ENCODE results near the gene SCYL3.

SCYL3 gene

DNA sequence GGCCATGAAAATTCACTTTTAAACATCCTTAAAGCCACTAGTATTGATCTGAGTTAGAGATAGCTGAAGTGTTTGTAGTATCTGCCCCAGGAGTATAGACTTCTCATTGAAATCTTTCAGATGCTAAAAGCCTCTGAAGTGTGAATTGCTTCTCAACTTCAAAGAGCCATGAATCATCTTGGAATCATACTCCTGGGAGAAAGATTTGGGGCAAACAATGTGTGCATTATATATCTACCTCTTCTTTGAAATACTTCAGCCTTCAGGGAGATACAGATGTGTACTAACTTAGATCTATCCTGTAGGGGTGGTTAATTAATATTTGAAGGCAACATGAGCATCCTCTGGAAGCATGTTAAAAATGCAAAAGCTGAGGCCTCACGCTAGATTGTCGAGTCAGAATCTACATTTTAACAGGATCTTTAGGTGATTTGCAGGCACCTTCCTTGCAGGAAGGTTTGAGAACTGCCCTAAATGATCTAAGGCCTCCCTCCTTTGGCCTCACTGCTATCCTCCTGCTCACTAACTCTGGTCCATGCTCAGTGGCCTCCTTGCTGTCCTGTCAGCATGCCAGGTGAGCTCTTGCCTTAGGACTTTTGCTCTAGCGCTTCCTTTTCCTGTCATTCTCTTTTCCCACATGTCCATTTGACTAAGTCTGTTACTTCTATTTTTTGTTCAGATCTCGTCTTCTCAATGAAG lies 6.0 kb upstream of the SCYL3 start:
- CTCF ChIA-PET, result interaction anchor here (2.5 kb wide), 1 partner anchor 8 kb away, joined by 9 read pairs; no protein-coding TSS in a partner anchor
- H3K9me3 ChIP-seq (ENCODE audit: control extremely low read depth in 1 of 5, control insufficient read depth in 4 of 5, insufficient read depth in 2 of 5, low read depth in 1 of 5, low read length in 4 of 5), result no peaks in the 10 kb centered on the region

GRCh38 chr1:169896013-169896412 lies 2.3 kb upstream of the SCYL3 start:
- H3K9me3 ChIP-seq (ENCODE audit: control extremely low read depth in 1 of 5, control insufficient read depth in 4 of 5, insufficient read depth in 2 of 5, low read depth in 1 of 5, low read length in 4 of 5), result no peaks in the 10 kb centered on the region
- peaks cover 23 to 31% (median 24%) of the 10 kb centered on the region in 4 experiments for H3K4me1 ChIP-seq (ENCODE audit: control extremely low read depth in 1 of 4, control insufficient read depth in 4 of 4, insufficient read depth in 4 of 4, low read length in 3 of 4)
- 83% methylated on average over 1 of the region's 4 CpGs for WGBS (ENCODE audit: insufficient coverage)
- ChIA-PET POLR2A (no interaction called here), CTCF (interaction anchor here (1.2 kb wide), 1 partner anchor 14 kb away, joined by 3 read pairs; no protein-coding TSS in a partner anchor)
- H3K36me3 ChIP-seq (ENCODE audit: control insufficient read depth in 4 of 4, insufficient read depth in 4 of 4, low read length in 3 of 4), result no peaks in the 10 kb centered on the region
- no peak overlapping the region for H3K27ac ChIP-seq (ENCODE audit: insufficient read depth in 1 of 2, low read depth in 1 of 2, low read length in 2 of 2, poor library complexity in 1 of 2, severe bottlenecking in 2 of 2)
- H3K4me3 ChIP-seq (ENCODE audit: control insufficient read depth in 1 of 7, extremely low read depth in 1 of 7, insufficient read depth in 4 of 7, low read depth in 2 of 7, low read length in 6 of 7), result no peak overlapping the region
- DNase-seq, result no peak
- no peaks in the 10 kb centered on the region for H3K27me3 ChIP-seq (replicated peaks in 2 of 5; ENCODE audit: control insufficient read depth in 4 of 5, insufficient read depth in 5 of 5, low read length in 4 of 5)

More for the DNA sequence above, 6.0 kb upstream of the SCYL3 start:
- Histone ChIP-seq H3K4me1 (ENCODE audit: control extremely low read depth in 1 of 4, control insufficient read depth in 4 of 4, insufficient read depth in 4 of 4, low read length in 3 of 4) (peaks cover 10 to 17% (median 15%) of the 10 kb centered on the region in 4 experiments), H3K4me3 (ENCODE audit: control insufficient read depth in 1 of 7, extremely low read depth in 1 of 7, insufficient read depth in 4 of 7, low read depth in 2 of 7, low read length in 6 of 7) (no peak overlapping the region), H3K36me3 (ENCODE audit: control insufficient read depth in 4 of 4, insufficient read depth in 4 of 4, low read length in 3 of 4) (no peaks in the 10 kb centered on the region), H3K27ac (ENCODE audit: insufficient read depth in 1 of 2, low read depth in 1 of 2, low read length in 2 of 2, poor library complexity in 1 of 2, severe bottlenecking in 2 of 2) (no peak overlapping the region), H3K27me3 (replicated peaks in 2 of 5; ENCODE audit: control insufficient read depth in 4 of 5, insufficient read depth in 5 of 5, low read length in 4 of 5) (no peaks in the 10 kb centered on the region)
- 73% methylated on average over 4 of the region's 4 CpGs for WGBS (ENCODE audit: insufficient coverage)
- no peak for DNase-seq
- POLR2A ChIA-PET, result no interaction called here

DNA sequence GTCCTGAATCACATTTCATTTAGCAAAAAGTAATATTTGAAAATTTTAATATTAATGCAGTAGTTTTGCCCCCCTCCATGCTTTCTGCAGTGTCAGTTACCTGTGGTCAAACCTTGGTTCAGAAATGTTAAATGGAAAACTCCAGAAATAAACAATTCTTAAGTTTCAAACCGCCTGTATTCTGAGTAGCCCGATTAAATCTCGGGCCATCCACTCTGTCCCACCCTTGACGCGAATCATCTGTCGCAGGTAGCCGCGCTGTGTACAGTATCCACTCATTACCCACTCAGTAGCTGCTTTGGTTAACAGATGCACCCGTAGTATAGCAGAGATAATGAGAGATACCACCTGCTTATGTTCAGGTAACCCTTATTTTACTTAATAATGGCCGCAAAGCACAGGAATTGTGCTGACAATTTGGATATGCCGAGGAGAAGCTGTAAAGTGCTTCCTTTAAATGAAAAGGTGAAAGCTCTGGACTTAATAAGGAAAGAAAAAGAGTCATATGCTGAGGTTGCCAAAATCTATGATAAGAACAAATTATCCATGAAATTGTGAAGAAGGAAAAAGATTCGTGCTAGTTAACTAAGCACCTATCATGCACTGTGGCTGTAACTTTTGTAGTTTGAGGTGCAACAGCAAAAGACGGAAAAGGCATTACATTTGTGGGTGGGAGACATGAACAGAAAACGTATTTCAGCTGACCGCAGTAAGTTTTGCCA lies 889 bp upstream of the SCYL3 start:
- Histone ChIP-seq H3K4me1 (ENCODE audit: control extremely low read depth in 1 of 4, control insufficient read depth in 4 of 4, insufficient read depth in 4 of 4, low read length in 3 of 4) (peaks cover 27 to 34% (median 32%) of the 10 kb centered on the region in 4 experiments), H3K27ac (ENCODE audit: insufficient read depth in 1 of 2, low read depth in 1 of 2, low read length in 2 of 2, poor library complexity in 1 of 2, severe bottlenecking in 2 of 2) (peak overlapping the region; percentile 100), H3K27me3 (replicated peaks in 2 of 5; ENCODE audit: control insufficient read depth in 4 of 5, insufficient read depth in 5 of 5, low read length in 4 of 5) (no peaks in the 10 kb centered on the region), H3K4me3 (ENCODE audit: control insufficient read depth in 1 of 7, extremely low read depth in 1 of 7, insufficient read depth in 4 of 7, low read depth in 2 of 7, low read length in 6 of 7) (peak overlapping the region; percentile 77 to 95 (median 91)), H3K36me3 (ENCODE audit: control insufficient read depth in 4 of 4, insufficient read depth in 4 of 4, low read length in 3 of 4) (no peaks in the 10 kb centered on the region), H3K9me3 (ENCODE audit: control extremely low read depth in 1 of 5, control insufficient read depth in 4 of 5, insufficient read depth in 2 of 5, low read depth in 1 of 5, low read length in 4 of 5) (no peaks in the 10 kb centered on the region)
- no peak for DNase-seq
- ChIA-PET CTCF (interaction anchor here (1.1 to 1.4 kb wide), 2 partner anchors 13 to 34 kb away, joined by 3 to 4 read pairs; no protein-coding TSS in a partner anchor), POLR2A (interaction anchor here (0.6 to 1.7 kb wide), 2 partner anchors 8 to 139 kb away, joined by 3 to 4 read pairs; no protein-coding TSS in a partner anchor)
- WGBS (ENCODE audit: insufficient coverage), result 44% methylated on average over 14 of the region's 15 CpGs

DNA sequence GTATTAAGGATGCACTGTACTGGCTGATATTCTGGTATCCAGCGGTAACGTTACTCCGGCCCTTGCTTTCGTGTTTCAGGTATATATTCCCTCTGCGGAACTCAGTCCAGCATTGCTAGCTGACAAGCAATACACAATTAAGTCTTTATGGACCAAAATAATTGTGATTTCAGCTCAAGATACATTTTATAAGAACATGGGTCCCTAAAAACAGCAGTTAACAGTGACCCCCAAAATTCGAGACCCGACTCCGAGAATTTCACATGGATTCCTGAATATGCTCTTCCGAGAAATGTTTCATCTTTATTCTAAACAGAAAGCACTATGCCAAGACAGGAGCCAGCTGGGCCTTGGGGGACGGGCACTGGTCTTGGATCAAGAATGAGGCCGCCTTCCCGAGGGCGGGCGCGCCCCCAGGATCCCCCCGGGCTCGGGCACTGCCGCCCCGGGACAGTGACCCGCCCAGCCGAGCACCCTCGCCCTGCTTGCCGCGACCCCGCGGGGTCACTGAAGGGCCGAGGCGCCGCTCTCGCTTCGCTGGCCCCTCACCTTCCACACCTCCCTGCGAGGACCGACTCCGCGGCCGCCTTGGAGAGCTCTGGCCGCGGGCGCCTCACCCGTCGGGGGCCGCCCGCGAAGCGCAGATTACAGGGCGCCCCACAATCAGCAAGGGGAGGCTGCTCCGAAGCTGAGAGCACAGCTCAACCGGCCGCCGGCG lies 610 bp downstream of the SCYL3 start:
- WGBS (ENCODE audit: insufficient coverage), result 0% methylated on average over 43 of the region's 51 CpGs
- Histone ChIP-seq H3K4me1 (ENCODE audit: control extremely low read depth in 1 of 4, control insufficient read depth in 4 of 4, insufficient read depth in 4 of 4, low read length in 3 of 4) (peaks cover 27 to 34% (median 32%) of the 10 kb centered on the region in 4 experiments), H3K27ac (ENCODE audit: insufficient read depth in 1 of 2, low read depth in 1 of 2, low read length in 2 of 2, poor library complexity in 1 of 2, severe bottlenecking in 2 of 2) (peak overlapping the region; percentile 100), H3K4me3 (ENCODE audit: control insufficient read depth in 1 of 7, extremely low read depth in 1 of 7, insufficient read depth in 4 of 7, low read depth in 2 of 7, low read length in 6 of 7) (peak overlapping the region; percentile 77 to 95 (median 91)), H3K9me3 (ENCODE audit: control extremely low read depth in 1 of 5, control insufficient read depth in 4 of 5, insufficient read depth in 2 of 5, low read depth in 1 of 5, low read length in 4 of 5) (no peaks in the 10 kb centered on the region), H3K27me3 (replicated peaks in 2 of 5; ENCODE audit: control insufficient read depth in 4 of 5, insufficient read depth in 5 of 5, low read length in 4 of 5) (no peaks in the 10 kb centered on the region), H3K36me3 (ENCODE audit: control insufficient read depth in 4 of 4, insufficient read depth in 4 of 4, low read length in 3 of 4) (peaks cover 0 to 6% (median 3%) of the 10 kb centered on the region in 4 experiments)
- POLR2A ChIA-PET, result interaction anchor here (0.7 to 1.7 kb wide), 2 partner anchors 9 to 54 kb away, joined by 3 to 4 read pairs; no protein-coding TSS in a partner anchor
- CTCF ChIA-PET, result interaction anchor here (0.8 kb wide), 1 partner anchor 9 kb away, joined by 3 read pairs; no protein-coding TSS in a partner anchor
- DNase-seq, result peak in 2 of 3 donors; percentile 37 to 47

DNA sequence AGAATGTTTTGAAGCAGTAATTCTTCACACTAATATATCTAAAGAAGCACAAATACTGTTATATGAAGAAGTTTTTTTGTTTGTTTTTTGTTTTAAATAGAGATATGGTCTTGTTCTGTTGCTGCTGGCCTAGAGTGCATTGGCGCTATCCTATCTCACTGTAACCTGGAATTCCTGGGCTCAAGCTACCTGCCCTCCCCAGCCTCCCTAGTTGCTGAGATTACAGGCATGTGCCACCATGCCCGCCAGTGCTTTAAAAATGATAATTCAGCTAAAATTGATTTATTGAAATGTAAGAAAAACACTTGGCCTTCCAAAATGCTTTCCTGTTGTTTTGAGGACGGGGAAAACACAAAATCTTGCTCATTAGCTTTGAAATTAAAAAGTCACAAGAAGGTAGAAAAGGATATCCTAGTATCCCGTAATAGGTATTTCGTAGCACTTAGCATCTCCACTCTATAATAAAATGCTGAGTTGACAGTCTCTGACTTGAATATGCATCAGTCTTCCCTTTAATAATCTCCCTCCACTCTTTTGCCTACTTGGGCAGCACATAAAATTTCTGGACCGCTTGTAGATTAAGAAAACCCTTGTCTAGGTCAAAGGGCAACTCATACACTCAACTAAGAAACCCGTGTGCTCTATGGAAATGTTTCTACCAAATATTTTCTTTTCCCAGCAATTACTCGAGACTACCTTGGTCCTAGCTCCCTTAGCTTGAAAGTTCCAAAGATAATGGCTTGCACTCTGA lies 1.3 kb downstream of the SCYL3 start:
- CTCF ChIA-PET, result interaction anchor here (0.8 kb wide), 1 partner anchor 10 kb away, joined by 3 read pairs; no protein-coding TSS in a partner anchor
- peak overlapping the region; percentile 100 for H3K27ac ChIP-seq (ENCODE audit: insufficient read depth in 1 of 2, low read depth in 1 of 2, low read length in 2 of 2, poor library complexity in 1 of 2, severe bottlenecking in 2 of 2)
- H3K36me3 ChIP-seq (ENCODE audit: control insufficient read depth in 4 of 4, insufficient read depth in 4 of 4, low read length in 3 of 4), result peaks cover under 1 to 11% (median 6%) of the 10 kb centered on the region in 4 experiments
- no peak for DNase-seq
- WGBS (ENCODE audit: insufficient coverage), result 65% methylated on average over 7 of the region's 8 CpGs
- H3K4me1 ChIP-seq (ENCODE audit: control extremely low read depth in 1 of 4, control insufficient read depth in 4 of 4, insufficient read depth in 4 of 4, low read length in 3 of 4), result peaks cover 27 to 34% (median 32%) of the 10 kb centered on the region in 4 experiments
- no peaks in the 10 kb centered on the region for H3K9me3 ChIP-seq (ENCODE audit: control extremely low read depth in 1 of 5, control insufficient read depth in 4 of 5, insufficient read depth in 2 of 5, low read depth in 1 of 5, low read length in 4 of 5)
- H3K27me3 ChIP-seq (replicated peaks in 2 of 5; ENCODE audit: control insufficient read depth in 4 of 5, insufficient read depth in 5 of 5, low read length in 4 of 5), result no peaks in the 10 kb centered on the region
- POLR2A ChIA-PET, result no interaction called here
- peak overlapping the region in 6 of 7 experiments; percentile 77 to 94 (median 89) for H3K4me3 ChIP-seq (ENCODE audit: control insufficient read depth in 1 of 7, extremely low read depth in 1 of 7, insufficient read depth in 4 of 7, low read depth in 2 of 7, low read length in 6 of 7)

- Histone ChIP-seq H3K27ac (ENCODE audit: insufficient read depth in 1 of 2, low read depth in 1 of 2, low read length in 2 of 2, poor library complexity in 1 of 2, severe bottlenecking in 2 of 2) (peak overlapping the region; percentile 74 to 84), H3K4me1 (ENCODE audit: control extremely low read depth in 1 of 4, control insufficient read depth in 4 of 4, insufficient read depth in 4 of 4, low read length in 3 of 4) (peaks cover 27 to 34% (median 32%) of the 10 kb centered on the region in 4 experiments), H3K36me3 (ENCODE audit: control insufficient read depth in 4 of 4, insufficient read depth in 4 of 4, low read length in 3 of 4) (peaks cover 4 to 16% (median 10%) of the 10 kb centered on the region in 4 experiments), H3K9me3 (ENCODE audit: control extremely low read depth in 1 of 5, control insufficient read depth in 4 of 5, insufficient read depth in 2 of 5, low read depth in 1 of 5, low read length in 4 of 5) (no peaks in the 10 kb centered on the region), H3K27me3 (replicated peaks in 2 of 5; ENCODE audit: control insufficient read depth in 4 of 5, insufficient read depth in 5 of 5, low read length in 4 of 5) (no peaks in the 10 kb centered on the region), H3K4me3 (ENCODE audit: control insufficient read depth in 1 of 7, extremely low read depth in 1 of 7, insufficient read depth in 4 of 7, low read depth in 2 of 7, low read length in 6 of 7) (peak overlapping the region in 4 of 7 experiments; percentile 11 to 64 (median 42))
- no peak for DNase-seq
- no CpG with 5 or more reads among the region's 2 CpGs for WGBS (ENCODE audit: insufficient coverage)
- CTCF ChIA-PET, result interaction anchor here (1.0 kb wide), 1 partner anchor 10 kb away, joined by 3 read pairs; no protein-coding TSS in a partner anchor
- POLR2A ChIA-PET, result interaction anchor here (1.0 kb wide), 1 partner anchor 15 kb away, joined by 3 read pairs; no protein-coding TSS in a partner anchor
These were observed 2.2 kb downstream of the SCYL3 start for GRCh38 chr1:169891539-169891885.

All from common myeloid progenitor, CD34-positive (primary cell).